Effector CD4-positive, alpha-beta T cell (primary cell): ENCODE data around the gene NCF4.

Source experiments
- DNase-seq: peaks from one replicate; pipeline ENCODE4 v3.0.0-alpha.2; 2020

The NCF4 gene

DNA sequence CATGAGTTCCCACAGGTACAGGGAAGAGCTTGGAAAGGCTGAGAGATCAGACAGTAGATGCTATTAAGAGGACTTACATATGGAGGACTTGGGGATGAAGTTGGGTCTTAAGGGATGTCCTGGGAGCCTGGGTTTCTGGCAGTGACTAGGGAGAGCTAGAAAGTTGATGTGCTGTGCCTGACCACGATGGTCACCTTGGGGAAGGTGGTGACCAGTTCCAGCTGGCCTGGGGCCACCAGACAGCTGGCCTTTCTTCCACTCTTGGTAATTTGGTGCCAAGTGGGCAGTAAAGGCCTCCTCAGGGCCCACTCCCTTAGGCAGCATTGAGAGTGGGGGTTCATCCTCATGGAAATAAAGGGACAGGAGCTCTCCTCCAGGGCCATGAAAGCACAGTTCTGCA lies 38.7 kb downstream of the NCF4 start:
- no peak for DNase-seq

- no peak for DNase-seq
These were observed 39.4 kb downstream of the NCF4 start for GRCh38 chr22:36900225-36900624.

- no peak for DNase-seq
These were observed 40.1 kb downstream of the NCF4 start for GRCh38 chr22:36900880-36901279.

DNA sequence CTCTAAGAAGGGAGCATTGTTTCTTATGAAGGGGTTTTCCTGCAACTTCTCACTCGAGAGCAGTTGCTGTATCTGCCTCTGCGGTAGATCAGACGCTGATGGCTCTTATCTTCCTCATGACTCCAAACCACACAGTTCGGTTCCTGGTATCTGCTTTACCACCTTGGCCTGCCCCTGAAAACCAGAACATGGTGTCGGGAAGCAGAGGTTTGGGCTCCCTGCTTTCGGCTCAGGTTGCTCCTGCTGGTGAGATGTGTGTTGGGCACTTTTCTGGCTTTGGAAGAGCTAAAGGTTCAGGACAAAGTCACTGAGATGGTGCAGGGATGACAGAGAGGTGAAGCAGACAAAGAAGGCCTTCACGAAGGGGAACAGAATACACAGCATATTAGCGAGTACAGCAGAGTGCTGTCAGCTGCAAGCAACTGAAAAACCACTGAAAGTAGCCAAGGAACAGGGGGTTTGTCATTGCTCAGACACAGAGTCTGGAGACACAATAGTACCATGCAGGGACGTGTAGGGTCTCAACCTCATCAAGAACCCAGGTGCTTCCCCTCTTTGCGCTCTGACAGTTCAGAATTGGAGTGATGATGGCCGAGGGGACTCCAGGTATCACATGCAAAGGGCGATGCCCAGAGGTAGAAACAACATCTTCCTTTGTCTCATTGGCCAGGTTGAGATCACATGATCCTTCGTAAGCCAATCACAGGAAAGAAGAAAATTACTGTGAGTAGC lies 40.8 kb downstream of the NCF4 start:
- DNase-seq = no peak

DNA sequence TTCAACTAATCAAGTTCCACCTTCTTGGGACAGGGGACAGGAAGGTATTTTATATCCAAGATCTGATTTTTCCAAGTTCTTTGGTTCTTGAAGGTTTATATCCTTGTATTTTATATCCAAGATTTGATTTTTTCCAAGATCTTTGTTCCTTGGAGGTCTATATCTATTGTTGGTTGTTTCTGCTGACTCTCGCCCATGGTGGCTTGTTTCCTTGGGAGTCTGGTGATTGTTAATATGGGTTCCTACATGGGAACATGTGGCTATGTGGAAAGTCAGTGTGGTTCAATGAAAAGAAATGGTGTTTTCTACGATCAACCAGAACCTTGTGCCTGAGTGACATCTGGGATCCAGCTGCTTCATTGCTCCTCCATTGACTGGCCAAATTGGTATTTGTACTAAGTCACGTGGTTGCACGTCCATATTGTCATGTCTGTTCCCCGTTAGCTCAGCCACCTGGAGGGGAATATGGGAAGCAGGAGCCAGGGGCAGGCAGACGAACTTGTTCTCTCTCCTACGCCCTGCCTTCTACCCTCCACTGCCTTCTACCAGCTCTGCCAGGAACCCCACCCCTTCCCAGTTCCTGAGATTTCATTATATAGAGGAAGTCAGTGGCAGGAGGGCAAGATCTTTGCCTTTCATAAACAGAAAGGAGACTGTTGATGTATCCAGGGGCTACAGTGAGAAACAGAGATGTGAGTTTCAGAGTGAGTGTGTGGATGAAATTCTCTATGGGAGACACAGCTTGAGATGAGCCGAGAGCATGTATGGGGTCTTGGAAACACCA lies 41.5 kb downstream of the NCF4 start:
- DNase-seq = no peak

DNA sequence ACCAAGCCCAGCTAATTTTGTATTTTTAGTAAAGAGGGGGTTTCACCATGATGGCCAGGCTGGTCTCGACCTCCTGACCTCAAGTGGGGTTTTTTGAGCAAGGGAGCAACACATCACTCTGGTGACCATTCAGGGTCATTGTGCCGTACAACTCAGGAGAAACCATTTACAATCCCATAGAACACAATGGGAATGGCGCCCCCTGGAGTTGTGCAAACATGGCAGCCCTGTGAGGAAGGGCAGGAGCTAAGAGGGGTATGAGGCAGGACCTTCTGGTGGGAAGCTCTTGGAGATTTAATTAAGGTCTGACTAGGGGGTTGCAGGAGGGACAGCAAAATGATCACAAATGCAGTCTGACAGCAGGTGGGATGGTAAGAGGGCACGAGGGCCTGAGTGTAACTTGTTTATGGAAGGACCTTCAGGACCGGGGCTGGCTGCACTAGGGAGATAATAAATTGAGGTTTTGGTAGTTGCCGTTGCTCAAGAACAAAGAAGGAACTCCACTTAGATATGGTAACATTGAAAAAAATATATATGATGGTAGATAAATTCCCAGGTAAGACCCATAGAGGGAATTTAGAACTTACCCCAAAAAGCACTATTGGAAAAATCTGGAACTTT lies 43.6 kb downstream of the NCF4 start:
- DNase-seq = no peak

DNA sequence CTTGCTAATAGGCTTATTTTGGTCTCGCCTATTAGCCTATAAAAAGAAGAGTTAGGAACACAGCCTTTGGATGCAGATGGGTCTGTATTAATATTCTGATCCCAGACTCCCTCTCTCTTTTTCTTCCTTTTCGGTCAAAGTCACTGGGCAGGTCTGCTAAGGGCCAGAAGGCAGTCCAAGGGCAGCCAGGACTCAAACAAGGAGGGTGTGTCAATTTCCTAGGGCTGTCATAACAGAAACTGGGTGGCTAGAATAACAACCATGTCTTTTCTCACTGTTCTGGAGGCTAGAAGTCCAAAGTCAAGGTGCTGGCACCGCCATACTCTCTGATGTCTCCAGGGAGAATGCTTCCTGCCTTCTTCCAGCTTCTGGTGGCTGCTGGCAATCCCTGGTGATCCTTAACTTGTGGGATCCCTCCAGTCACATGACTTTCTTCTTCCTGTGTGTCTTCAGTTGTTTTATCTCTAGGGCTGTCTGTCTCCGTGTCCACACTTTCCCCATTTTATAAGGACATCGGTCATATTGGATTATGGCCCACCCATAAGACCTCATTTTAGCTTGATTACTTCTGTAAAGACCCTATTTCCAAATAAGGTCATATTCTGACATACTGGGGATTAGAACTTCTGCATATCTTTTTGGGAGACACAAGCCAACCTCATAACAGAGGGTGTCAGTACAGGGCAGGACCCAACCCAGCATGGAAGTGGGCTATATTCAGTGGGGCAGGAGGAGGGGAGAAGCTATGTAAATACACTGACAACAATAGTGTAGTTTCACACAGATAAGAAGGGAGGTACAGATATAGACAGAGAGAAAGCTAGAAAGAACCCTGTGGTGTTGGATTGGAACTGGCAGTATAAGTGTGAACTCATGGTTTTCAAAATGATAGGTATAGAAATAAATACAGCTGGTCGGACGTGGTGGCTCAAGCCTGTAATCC lies 46.7 kb downstream of the NCF4 start:
- no peak for DNase-seq

- no peak for DNase-seq
These were observed 49.7 kb downstream of the NCF4 start for GRCh38 chr22:36910461-36910860.

DNA sequence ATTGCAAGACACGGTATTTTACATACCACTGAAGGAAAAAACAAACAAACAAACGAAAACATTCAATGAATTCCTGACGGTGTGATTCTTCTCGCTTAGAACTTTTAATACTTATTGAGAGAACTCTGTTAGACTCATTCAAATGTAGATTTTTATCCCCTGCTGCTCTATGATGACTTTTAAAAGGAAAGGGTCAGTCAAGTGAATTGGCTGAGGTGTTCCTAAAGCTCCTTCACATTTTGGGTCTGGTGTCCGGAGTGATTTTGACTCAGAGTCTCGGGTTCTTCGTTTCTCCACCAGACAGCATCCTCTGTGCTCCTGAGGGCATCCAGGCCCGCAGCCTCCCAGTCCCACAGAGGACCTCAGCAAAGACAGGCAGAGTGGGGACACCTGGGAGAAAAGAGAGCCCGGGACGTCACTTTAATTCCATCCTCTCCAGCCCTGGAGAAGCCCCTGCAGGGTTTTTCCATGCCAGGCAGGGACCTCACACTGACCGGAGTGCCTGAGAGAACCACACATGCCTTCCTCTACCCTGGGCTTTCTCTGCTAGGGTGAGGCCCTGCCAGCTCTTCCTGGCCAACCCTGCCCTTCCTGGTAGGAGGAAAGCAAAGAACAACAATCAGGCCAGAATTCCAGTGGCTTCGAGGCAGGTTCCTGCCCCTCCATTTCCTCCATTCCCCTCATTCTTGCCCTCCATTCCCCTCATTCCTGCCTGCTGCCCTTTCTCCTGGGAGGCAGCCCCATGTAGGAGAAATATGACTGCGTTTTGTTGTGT lies 51.3 kb downstream of the NCF4 start:
- no peak for DNase-seq

DNA sequence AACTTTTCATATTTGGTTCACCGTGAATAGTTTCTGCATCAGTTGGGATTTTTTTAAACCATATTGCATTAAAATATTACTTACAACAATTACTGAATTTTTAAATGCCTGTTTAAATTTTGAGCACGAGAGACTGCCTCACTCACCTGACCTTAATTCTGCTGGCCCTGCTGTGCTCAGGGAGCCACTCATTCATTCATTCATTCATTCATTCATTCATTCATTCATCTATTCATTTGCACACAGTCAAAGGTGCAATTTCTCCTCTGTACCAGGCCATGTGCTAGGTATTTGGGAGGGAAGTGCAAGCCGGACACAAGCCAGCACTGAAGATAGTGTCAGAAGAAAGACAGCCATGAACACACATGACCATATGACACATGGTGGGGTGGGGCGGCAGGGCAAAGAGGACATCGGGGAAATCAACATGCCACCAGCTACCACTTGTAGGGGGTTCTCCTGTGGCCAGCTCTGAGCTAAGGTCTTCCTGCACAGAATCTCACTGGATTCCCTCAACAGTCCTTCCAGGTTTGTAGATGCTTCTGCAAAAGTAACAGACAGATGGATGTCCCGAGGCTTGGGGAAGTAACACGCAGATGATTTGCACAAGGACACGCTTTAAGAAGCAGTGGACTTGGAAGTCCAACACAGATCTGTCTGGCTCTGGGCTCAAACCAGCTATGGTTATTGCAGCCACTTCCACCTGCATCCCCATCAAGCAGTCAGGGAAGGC lies 52.1 kb downstream of the NCF4 start:
- DNase-seq = no peak

DNA sequence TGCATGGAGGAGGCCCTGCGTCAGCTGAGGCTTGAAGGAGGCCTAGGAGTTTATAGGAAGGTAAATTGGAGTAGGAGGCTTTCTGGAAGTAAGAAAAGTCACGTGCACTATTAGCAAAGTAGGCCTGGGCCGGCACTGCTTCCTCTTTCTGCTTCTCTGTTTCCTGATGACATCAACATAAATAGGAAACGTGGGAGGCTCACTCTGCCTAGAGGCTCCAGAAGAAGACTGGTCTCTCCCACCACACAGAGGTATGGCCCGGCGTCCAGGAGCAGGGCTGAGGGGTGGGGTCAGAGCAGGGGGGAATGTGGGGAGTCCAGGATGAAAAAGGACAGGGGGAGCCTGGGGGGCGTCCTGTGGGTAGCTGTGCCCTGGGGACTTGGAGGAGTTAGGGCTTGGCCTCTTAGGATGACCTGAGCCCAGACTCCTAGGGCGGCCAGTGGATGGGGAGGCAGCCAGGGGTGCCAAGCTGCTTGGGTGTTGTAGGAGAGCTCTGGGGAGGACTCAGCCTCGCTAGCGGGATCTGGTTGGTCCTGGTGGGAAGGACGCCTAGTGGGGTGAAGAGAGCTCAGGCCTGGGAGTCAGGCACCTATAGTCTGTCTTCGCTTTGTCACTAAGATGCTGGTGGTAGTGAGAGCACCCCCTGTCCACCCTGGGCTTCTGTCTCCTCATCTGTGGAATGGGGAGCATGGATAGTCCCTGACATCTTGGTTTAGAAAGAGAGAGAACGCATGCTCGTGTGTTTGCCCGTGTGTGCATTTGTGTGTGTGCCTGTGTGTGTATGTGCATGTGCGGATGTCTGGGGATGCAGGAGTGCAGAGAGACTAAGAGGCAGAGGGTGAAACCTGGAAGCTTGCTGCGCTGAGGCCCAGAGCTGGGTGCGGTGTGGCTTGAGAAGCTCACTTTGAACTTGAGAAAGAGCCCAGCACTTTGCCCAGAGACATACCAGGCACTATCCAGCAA lies 52.9 kb downstream of the NCF4 start, which contains the start of gene CSF2RB:
Gene CSF2RB, plus strand, starts transcription at position 202 of the 963 bp plus-strand sequence. CDS start 8,580 bp downstream, outside the sequence.
- no peak for DNase-seq

- DNase-seq = no peak
These were observed 53.6 kb downstream of the NCF4 start for GRCh38 chr22:36914390-36914752.

GRCh38 chr22:36916034-36916433 lies 55.2 kb downstream of the NCF4 start:
- no peak for DNase-seq

DNA sequence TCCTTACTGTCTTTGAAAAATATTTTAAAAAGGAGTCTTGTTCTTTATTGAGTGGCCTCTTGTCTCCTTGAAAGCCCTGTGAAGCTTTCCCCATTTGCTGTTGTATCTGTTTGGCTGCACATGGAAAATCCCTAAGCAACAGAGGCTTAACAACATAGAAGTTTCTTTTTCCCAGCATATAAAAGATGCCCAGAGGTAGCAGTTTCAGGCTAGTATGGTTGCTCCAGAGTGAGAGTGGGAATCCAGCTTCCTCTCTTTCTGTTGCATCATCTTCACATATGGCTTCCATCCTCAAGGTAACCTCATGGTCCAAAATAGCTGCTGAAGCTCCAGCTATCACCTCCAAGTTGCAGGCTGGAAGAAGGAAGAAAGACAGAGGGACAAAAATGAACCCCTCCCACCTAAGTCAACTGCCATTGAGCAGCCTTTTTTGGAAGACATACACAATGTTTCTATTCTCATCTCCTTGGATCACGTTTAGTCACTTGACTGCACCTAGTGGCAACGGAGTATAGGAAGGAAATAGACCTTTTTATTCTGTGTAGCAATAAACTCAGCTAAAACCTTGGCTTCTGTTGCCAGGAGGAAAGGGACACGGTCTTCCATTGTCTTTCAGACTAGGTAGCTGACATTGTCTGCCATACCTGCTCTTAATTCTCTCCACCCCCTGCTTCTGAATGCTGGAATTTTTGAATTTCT lies 57.9 kb downstream of the NCF4 start:
- DNase-seq = no peak

DNA sequence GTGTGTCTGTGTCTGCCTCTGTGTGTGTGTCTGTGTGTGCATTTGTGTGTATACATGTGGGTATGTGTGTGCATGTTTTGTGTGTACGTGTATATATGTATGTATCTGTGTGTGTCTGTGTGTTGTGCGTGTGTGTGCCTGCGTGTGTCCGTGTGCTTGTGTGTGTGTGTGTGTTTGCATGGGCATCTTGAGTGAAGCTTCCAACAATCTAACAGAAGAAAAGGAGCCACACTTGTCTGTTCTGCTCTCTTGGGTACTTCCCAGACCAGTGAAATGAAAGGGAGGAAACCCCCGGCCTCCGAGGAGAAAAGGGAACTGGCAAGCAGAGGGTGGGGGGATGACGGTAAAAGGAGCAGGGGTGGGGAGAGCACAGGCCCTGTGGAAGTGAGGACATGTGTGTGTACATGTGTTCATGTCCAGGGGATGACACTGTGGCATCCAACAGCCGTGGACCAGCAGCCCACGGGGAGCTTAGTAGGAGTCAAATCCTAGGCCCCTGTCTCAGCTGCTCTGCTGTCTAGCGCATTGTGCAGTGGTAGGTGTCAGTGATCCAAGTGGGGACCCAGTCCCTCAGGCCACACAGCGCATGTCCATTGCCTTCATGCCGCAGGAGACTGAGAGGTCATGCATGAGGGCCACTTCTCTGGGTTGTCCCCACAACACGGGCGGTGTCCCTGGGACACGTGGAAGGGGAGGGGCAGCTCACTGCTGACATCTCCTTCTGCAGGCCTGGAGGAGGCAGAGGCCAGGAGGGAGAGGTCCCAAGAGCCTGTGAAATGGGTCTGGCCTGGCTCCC lies 60.7 kb downstream of the NCF4 start:
- DNase-seq = no peak

- no peak for DNase-seq
These were observed 61.4 kb downstream of the NCF4 start for GRCh38 chr22:36922105-36922608.

- no peak for DNase-seq
These were observed 61.9 kb downstream of the NCF4 start for GRCh38 chr22:36922711-36923110.

- DNase-seq = no peak
These were observed 62.5 kb downstream of the NCF4 start for GRCh38 chr22:36923131-36923788.
